Measurements from ENCODE around the gene PROK1. TPM values are rescaled to one million over a fixed set of nuclear protein-coding genes. Genes with fewer than 3 reads are reported as not detected.
"Not testable (repeated sequence)": the region's sequence is repeated elsewhere in the genome, so short reads cannot be mapped to it uniquely, and the experiment has no call there.

Gene PROK1, protein sequence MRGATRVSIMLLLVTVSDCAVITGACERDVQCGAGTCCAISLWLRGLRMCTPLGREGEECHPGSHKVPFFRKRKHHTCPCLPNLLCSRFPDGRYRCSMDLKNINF
- total RNA-seq (ENCODE audit: unreplicated experiment): not detected
- long read RNA-seq: 0 reads

DNA sequence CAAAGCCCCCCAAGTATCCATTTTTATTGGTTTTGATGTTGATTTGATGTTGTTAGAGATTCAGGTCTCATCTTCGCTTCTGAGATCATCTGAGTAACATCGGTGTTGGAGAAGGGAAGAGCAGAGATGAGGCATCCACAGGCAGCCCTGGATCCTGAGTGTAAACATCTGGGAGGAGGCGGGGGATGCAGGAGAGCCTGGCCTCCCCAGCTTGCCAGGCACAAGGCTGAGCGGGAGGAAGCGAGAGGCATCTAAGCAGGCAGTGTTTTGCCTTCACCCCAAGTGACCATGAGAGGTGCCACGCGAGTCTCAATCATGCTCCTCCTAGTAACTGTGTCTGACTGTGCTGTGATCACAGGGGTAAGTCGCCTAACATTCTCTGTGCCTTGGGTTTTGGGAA is at the start of gene PROK1:
PROK1 (plus strand) TSS at position 221 of the 400 bp plus-strand sequence; CDS start at position 289, 68 bp downstream.
- DNase-seq: no peak
- Mint-ChIP-seq H3K27ac (ENCODE audit: unreplicated experiment) (no peak within 1 kb of the TSS), H3K27me3 (ENCODE audit: unreplicated experiment) (peaks cover 5% of the 10 kb centered on the region), H3K9me3 (ENCODE audit: unreplicated experiment) (no peaks in the 10 kb centered on the region), H3K36me3 (ENCODE audit: unreplicated experiment) (no peaks in the 10 kb centered on the region), H3K4me3 (ENCODE audit: unreplicated experiment) (no peak within 1 kb of the TSS), H3K4me1 (ENCODE audit: low read depth, unreplicated experiment) (no peaks in the 10 kb centered on the region)
- TF ChIP-seq, protein P1, sequence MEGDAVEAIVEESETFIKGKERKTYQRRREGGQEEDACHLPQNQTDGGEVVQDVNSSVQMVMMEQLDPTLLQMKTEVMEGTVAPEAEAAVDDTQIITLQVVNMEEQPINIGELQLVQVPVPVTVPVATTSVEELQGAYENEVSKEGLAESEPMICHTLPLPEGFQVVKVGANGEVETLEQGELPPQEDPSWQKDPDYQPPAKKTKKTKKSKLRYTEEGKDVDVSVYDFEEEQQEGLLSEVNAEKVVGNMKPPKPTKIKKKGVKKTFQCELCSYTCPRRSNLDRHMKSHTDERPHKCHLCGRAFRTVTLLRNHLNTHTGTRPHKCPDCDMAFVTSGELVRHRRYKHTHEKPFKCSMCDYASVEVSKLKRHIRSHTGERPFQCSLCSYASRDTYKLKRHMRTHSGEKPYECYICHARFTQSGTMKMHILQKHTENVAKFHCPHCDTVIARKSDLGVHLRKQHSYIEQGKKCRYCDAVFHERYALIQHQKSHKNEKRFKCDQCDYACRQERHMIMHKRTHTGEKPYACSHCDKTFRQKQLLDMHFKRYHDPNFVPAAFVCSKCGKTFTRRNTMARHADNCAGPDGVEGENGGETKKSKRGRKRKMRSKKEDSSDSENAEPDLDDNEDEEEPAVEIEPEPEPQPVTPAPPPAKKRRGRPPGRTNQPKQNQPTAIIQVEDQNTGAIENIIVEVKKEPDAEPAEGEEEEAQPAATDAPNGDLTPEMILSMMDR (IDR thresholded peaks at IDR 0.05; ENCODE audit: partially characterized antibody, unreplicated experiment): no peak

DNA sequence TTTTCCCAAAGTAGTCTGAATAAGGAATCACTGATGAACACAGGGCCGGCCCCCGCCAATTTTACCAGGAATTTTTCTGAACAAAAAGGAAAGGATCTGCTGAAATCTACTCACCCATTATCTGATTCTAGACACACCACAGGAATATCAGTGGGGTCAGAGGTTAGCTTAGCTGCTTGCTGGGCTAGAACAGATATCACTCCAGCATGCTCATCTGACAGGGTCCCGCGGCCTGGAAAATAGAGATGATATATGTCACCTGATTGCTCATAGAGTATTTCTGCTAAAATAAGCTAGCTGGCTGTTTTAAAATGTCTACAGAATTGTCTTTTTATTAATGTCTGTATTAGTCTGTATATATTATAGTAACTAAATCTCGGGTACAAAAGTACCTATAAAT is 47.1 kb upstream of the PROK1 start:
- Mint-ChIP-seq H3K27ac (ENCODE audit: unreplicated experiment) (no peak overlapping the region), H3K9me3 (ENCODE audit: unreplicated experiment) (peaks cover 2% of the 10 kb centered on the region), H3K4me3 (ENCODE audit: unreplicated experiment) (no peak overlapping the region), H3K4me1 (ENCODE audit: low read depth, unreplicated experiment) (peaks cover 2% of the 10 kb centered on the region), H3K27me3 (ENCODE audit: unreplicated experiment) (no peaks in the 10 kb centered on the region), H3K36me3 (ENCODE audit: unreplicated experiment) (no peaks in the 10 kb centered on the region)
- DNase-seq: no peak
- TF ChIP-seq, protein P1 (IDR thresholded peaks at IDR 0.05; ENCODE audit: partially characterized antibody, unreplicated experiment): no peak

DNA sequence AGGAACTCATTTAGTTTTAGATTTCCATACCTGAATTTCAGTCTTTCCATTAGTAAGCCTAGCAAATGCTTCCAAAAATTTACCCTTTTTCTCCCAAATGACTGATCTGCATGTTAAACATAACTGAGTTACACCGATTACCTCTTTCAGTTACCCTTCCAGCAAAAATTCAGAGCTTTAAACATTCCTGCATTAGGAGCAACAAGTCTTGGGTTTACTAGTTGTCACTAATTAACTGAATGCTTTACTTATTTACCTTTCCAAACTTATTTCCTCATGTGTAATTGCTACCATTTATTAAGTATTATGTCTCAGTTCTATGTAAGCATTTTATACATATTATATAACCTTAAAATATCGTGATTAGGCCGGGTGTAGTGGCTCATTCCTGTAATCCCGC is 46.5 kb upstream of the PROK1 start:
- Mint-ChIP-seq H3K27me3 (ENCODE audit: unreplicated experiment) (no peaks in the 10 kb centered on the region), H3K4me1 (ENCODE audit: low read depth, unreplicated experiment) (peaks cover 2% of the 10 kb centered on the region), H3K4me3 (ENCODE audit: unreplicated experiment) (no peak overlapping the region), H3K9me3 (ENCODE audit: unreplicated experiment) (peaks cover 2% of the 10 kb centered on the region), H3K27ac (ENCODE audit: unreplicated experiment) (no peak overlapping the region), H3K36me3 (ENCODE audit: unreplicated experiment) (no peaks in the 10 kb centered on the region)
- TF ChIP-seq, protein P1 (IDR thresholded peaks at IDR 0.05; ENCODE audit: partially characterized antibody, unreplicated experiment): no peak
- no peak for DNase-seq

DNA sequence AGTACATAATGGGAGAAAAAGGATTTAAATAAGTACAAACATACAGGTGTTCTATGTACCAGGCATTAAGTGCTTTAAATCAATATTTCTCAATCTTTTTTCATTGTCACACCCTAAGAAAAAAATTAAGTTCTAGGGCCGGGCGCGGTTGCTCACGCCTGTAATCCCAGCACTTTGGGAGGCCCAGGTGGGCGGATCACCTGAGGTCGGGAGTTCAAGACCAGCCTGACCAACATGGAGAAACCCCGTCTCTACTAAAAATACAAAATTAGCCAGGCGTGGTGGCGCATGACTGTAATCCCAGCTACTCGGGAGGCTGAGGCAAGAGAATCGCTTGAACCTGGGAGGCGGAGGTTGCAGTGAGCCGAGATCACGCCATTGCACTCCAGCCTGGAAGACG is 44.5 kb upstream of the PROK1 start:
- H3K36me3 Mint-ChIP-seq (ENCODE audit: unreplicated experiment); DNase-seq; H3K9me3 Mint-ChIP-seq (ENCODE audit: unreplicated experiment); H3K27me3 Mint-ChIP-seq (ENCODE audit: unreplicated experiment); H3K4me1 Mint-ChIP-seq (ENCODE audit: low read depth, unreplicated experiment): not testable (repeated sequence)
- H3K27ac Mint-ChIP-seq (ENCODE audit: unreplicated experiment): peak overlapping the region; percentile 96
- peak overlapping the region; percentile 99 for H3K4me3 Mint-ChIP-seq (ENCODE audit: unreplicated experiment)

DNA sequence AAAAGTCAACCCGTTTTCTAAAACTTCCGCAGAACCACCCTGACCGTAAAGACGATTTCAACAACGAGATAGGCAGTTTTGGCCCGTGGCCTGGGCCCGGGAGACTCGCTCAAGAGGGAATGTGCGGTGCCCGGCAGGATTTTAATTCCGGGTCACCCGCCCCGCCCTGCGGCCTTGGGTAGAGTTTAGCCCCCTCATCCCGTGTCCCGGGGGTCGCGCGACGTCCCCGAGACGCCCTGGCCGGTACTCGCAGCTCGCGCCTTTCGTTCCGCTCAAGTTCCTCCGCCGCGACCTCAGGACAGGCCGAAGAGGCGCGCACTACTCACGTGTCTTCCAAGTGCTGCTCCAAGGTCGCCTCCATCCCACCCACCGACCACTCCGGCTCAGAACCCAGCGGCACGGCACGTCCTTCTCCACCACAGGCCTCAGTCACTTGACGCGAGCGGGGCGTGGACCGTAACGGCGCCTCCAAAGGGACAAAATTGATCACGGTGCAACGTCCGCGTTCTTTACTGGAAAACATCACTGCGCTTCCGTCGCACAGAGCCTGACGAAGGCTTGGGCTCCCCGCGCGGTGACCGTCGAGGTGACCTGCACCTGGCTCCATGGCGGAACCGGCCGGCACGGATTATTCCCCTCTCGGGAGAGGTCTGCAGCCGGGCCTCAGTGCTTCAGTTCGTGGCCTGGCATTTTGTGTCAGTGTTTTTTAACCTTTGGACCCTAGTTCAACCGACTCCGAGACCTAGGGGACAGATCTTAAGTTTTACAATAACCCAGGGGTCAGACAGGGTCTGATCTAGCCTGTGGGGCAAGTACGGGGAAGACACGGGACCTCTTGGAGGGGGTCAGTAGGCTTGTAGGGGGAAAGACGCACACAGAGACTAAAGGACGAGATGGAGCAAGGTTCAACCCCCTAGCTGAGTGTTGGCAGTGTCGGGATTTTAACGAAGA is 43.4 kb upstream of the PROK1 start, which contains the start of gene LAMTOR5:
LAMTOR5 (minus strand) TSS at position 435 of the 951 bp plus-strand sequence; CDS start at position 361, 74 bp downstream.
- peaks cover 2% of the 10 kb centered on the region for H3K4me1 Mint-ChIP-seq (ENCODE audit: low read depth, unreplicated experiment)
- no peaks in the 10 kb centered on the region for H3K36me3 Mint-ChIP-seq (ENCODE audit: unreplicated experiment)
- peaks cover 3% of the 10 kb centered on the region for H3K9me3 Mint-ChIP-seq (ENCODE audit: unreplicated experiment)
- H3K27ac Mint-ChIP-seq (ENCODE audit: unreplicated experiment): peak within 1 kb of the TSS; percentile 96
- no peaks in the 10 kb centered on the region for H3K27me3 Mint-ChIP-seq (ENCODE audit: unreplicated experiment)
- DNase-seq: peak; percentile 95
- H3K4me3 Mint-ChIP-seq (ENCODE audit: unreplicated experiment): peak within 1 kb of the TSS; percentile 99
- TF ChIP-seq, protein P1 (IDR thresholded peaks at IDR 0.05; ENCODE audit: partially characterized antibody, unreplicated experiment): no peak

Measured in glutamatergic neuron (in vitro differentiated cells).